ENCODE measurements around the gene DIPK1B. TPM values are rescaled to one million over a fixed set of nuclear protein-coding genes. Genes with fewer than 3 reads are reported as not detected.

The DIPK1B gene
- total and polyA plus RNA-seq, 11 donors, result 14.4 to 46.3 (median 19.8) TPM

DNA sequence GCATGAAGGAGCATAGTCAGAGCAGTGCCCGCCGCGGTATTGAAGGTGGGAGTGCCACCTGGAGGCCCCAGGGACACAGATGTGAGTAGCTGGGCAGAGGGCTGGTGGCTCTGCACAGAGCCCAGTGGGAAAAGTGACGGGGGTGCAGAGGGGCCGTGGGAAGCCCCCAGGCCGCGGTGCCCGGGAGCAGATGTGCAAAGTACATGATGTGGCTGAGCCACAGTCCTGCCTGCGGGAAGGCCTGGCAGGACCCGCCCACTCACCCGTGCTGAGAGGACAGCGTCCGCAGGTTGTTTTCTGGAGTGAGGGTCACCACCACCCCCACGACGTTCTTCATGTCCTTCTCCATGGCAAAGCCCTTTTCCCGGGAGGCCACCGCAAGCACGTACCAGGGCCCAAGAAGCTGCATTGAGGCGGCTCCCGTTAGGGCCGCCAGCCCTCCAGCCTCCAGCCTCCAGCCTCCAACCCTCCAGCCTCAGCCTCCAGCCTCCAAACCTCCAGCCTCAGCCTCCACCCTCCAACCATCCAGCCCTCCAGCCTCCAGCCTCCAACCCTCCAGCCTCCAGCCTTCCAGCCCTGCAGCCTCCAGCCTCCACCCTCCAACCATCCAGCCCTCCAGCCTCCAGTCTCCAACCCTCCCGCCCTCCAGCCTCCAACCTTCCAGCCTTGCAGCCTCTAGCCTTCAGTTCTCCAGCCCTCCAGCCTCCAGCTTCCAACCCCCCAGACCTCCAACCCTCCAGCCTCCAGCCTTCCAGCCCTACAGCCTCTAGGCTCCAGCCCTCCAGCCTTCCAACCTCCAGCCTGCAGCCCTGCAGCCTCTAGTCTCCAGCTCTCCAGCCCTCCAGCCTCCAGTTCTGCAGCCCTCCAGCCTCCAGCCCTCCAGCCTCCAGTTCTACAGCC lies 35.0 kb downstream of the DIPK1B start:
- TF ChIP-seq POLR2A (IDR thresholded peaks at IDR 0.05) (no peak), CTCF (IDR thresholded peaks at IDR 0.05) (no peak)
- Histone ChIP-seq H3K27ac (peak overlapping the region in 3 of 12 donors; percentile 72 to 75 (median 74)), H3K4me3 (no peak overlapping the region), H3K4me1 (peaks cover 0 to 47% (median 20%) of the 10 kb centered on the region in 12 donors), H3K27me3 (peaks cover 0 to 8% (median 0%) of the 10 kb centered on the region in 9 donors), H3K36me3 (no peaks in the 10 kb centered on the region), H3K9me3 (peaks cover 0 to 9% (median 0%) of the 10 kb centered on the region in 12 donors)
- intact Hi-C loops (cut with DNase I), result no loop called here
- DNase-seq (peak in 3 of 5 donors; percentile 17 to 32 (median 22)), ATAC-seq (no peak)
- 92 to 96% (median 95%) methylated on average over 15 to 22 of the region's 22 CpGs for WGBS, 4 donors

DNA sequence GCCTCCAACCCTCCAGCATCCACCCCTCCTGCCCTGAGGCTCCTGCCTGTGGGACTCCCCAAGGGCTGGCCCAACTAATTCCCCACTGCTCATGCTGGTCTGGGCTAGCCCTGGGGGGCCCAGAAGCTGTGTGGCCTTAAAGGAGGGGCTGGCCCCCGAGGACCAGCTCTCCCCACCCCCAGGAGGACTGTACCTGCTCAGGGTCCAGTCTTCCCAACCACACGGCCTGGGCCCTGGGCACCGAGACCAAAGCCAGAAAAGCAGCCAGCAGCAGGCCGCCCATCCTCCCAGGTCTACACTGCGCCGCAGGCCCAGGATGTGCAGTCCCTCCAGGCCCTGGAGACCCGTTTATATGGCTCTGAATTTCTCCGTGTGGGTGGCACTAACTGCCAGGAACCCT lies 35.8 kb downstream of the DIPK1B start, which contains the start of gene LCN6:
Gene LCN6 (minus strand): TSS at position 325 of the 400 bp plus-strand sequence. CDS start 42 bp downstream, at position 283.
- 73 to 92% (median 83%) methylated on average over 6 to 8 of the region's 8 CpGs for WGBS, 4 donors
- intact Hi-C loops (cut with DNase I), result no loop called here
- H3K4me3 ChIP-seq, result no peak within 1 kb of the TSS

GRCh38 chr9:136748666-136749611 lies 36.6 kb downstream of the DIPK1B start:
- ATAC-seq (peak; percentile 55 to 63 (median 56)), DNase-seq (peak; percentile 48 to 83 (median 72))
- TF ChIP-seq CTCF (IDR thresholded peaks at IDR 0.05) (no peak), POLR2A (IDR thresholded peaks at IDR 0.05) (no peak)

More for the DNA sequence above, 35.8 kb downstream of the DIPK1B start, which contains the start of gene LCN6:
- DNase-seq, result peak in 3 of 5 donors; percentile 8 to 48 (median 20)
- ATAC-seq, result peak in 1 of 4 donors; percentile 6
- TF ChIP-seq POLR2A (IDR thresholded peaks at IDR 0.05) (no peak), CTCF (IDR thresholded peaks at IDR 0.05) (no peak)
- H3K27me3 ChIP-seq, result peaks cover 0 to under 1% (median 0%) of the 10 kb centered on the region in 9 donors
- peaks cover 0 to 12% (median 0%) of the 10 kb centered on the region in 12 donors for H3K9me3 ChIP-seq
- H3K4me1 ChIP-seq, result peaks cover 0 to 39% (median 20%) of the 10 kb centered on the region in 12 donors
- H3K27ac ChIP-seq, result peak within 1 kb of the TSS; percentile 27 to 85 (median 73)
- no peaks in the 10 kb centered on the region for H3K36me3 ChIP-seq

More at GRCh38 chr9:136748666-136749611, 36.6 kb downstream of the DIPK1B start:
- Histone ChIP-seq H3K4me1 (peaks cover 0 to 32% (median 20%) of the 10 kb centered on the region in 12 donors), H3K36me3 (no peaks in the 10 kb centered on the region), H3K9me3 (peaks cover 0 to 12% (median 0%) of the 10 kb centered on the region in 12 donors), H3K4me3 (no peak overlapping the region), H3K27me3 (no peaks in the 10 kb centered on the region), H3K27ac (peak overlapping the region; percentile 27 to 85 (median 73))
- WGBS, 4 donors, result 53 to 60% (median 54%) methylated on average over 18 to 21 of the region's 21 CpGs
- intact Hi-C loops (cut with DNase I), result no loop called here
